K562 (cell line): Measurements from ENCODE around the gene RBM15. TPM values are rescaled to one million over a fixed set of nuclear protein-coding genes. Genes with fewer than 3 reads are reported as not detected.
A peak's percentile ranks its signal among the peaks of the same experiment; 100 is the strongest.

ENCODE experiments used
- BRF1 ChIP-seq: IDR thresholded peaks from 3 replicates; pipeline ENCODE4 v1.6.1; 2011; ENCODE audit warnings: borderline replicate concordance, mild to moderate bottlenecking; ENCODE audit not compliant: insufficient read length; ENCODE audit errors: extremely low read depth
- C11orf30 ChIP-seq: fragments of 450-650 bp; IDR thresholded peaks from 2 replicates; pipeline ENCODE4 v1.6.1; 2016; ENCODE audit warnings: low read depth, mild to moderate bottlenecking
- EGR1 ChIP-seq: fragments of 450-650 bp; conservative IDR thresholded peaks from 2 replicates; pipeline ENCODE4 v1.6.1; 2017; ENCODE audit warnings: mild to moderate bottlenecking
- FOSL1 ChIP-seq: fragments of 200-800 bp; sonication (Bioruptor generic); conservative IDR thresholded peaks from 2 replicates; pipeline ENCODE4 v1.6.1; 2016; ENCODE audit warnings: missing genetic modification characterization, missing compliant biosample characterization
- HIVEP1 ChIP-seq: fragments of 250-450 bp; sonication (Bioruptor Pico); IDR thresholded peaks from 2 replicates; pipeline ENCODE4 v1.4.0; 2020; ENCODE audit warnings: mild to moderate bottlenecking
- HNRNPUL1 ChIP-seq: fragments of 200-400 bp; formaldehyde crosslinking; IDR thresholded peaks from 2 replicates; pipeline ENCODE4 v1.6.1; 2017; ENCODE audit warnings: low read length
- KAT7 ChIP-seq: sonication (generic); formaldehyde crosslinking; IDR thresholded peaks from 2 replicates; pipeline ENCODE4 v1.8.0; 2022; ENCODE audit warnings: missing genetic modification reagents, mild to moderate bottlenecking, borderline replicate concordance
- NR1H2 ChIP-seq: sonication (generic); formaldehyde crosslinking; IDR thresholded peaks from 2 replicates; pipeline ENCODE4 v1.4.0; 2020; ENCODE audit warnings: mild to moderate bottlenecking, missing genetic modification reagents
- POLR2G ChIP-seq: fragments of 200-400 bp; formaldehyde crosslinking; IDR thresholded peaks from 2 replicates; pipeline ENCODE4 v1.6.1; 2017; ENCODE audit warnings: low read depth, mild to moderate bottlenecking, antibody characterized with exemption, low read length, moderate library complexity
- RBM25 ChIP-seq: fragments of 200-400 bp; formaldehyde crosslinking; IDR thresholded peaks from 2 replicates; pipeline ENCODE4 v1.6.1; 2018; ENCODE audit warnings: low read length, low read depth, moderate library complexity; ENCODE audit not compliant: severe bottlenecking
- RCOR1 ChIP-seq, 2 experiments: IDR thresholded peaks; 2 replicates each; pipeline ENCODE4 v1.6.1; 2012; ENCODE audit warnings: low read depth in 2 of 2, low read length in 2 of 2, borderline replicate concordance in 1 of 2, improper control_type of control experiment in 1 of 2
- REST ChIP-seq, 2 experiments: fragments of 450-650 bp; formaldehyde crosslinking in 1 of 2; IDR thresholded peaks; 2 replicates each; pipeline versions ENCODE4 v1.4.0 to v1.6.1; 2014 to 2020; ENCODE audit warnings: mild to moderate bottlenecking in 2 of 2, borderline replicate concordance in 1 of 2, low read depth in 1 of 2
- TAF9B ChIP-seq: fragments of 450-650 bp; IDR thresholded peaks from 2 replicates; pipeline ENCODE4 v1.6.1; 2018; ENCODE audit warnings: mild to moderate bottlenecking; ENCODE audit not compliant: partially characterized antibody
- XRCC5 ChIP-seq: fragments of 200-400 bp; formaldehyde crosslinking; IDR thresholded peaks from 2 replicates; pipeline ENCODE4 v1.6.1; 2017; ENCODE audit warnings: low read depth, mild to moderate bottlenecking, low read length
- ZBTB8A ChIP-seq: fragments of 450-650 bp; IDR thresholded peaks from 2 replicates; pipeline ENCODE4 v1.6.1; 2018; ENCODE audit warnings: mild to moderate bottlenecking, moderate library complexity; ENCODE audit not compliant: partially characterized antibody
- ZNF408 ChIP-seq: fragments of 250-450 bp; sonication (Bioruptor Pico); IDR thresholded peaks from 2 replicates; pipeline ENCODE4 v1.4.0; 2020; ENCODE audit warnings: low read depth, mild to moderate bottlenecking, moderate library complexity
- polyA plus RNA-seq, 8 experiments: library from polyadenylated mRNA; depleted of rRNA in 4 of 8; stranded (reverse) in 5 of 8; unstranded in 3 of 8; fragments of >200 nt; fragmentation: Nextera tagmentation in 2 of 8; fragmentation: Illumina TruSeq in 1 of 8; extraction: Ambion mirVana in 2 of 8; extraction: Trizol in 1 of 8; gene quantifications; 2 replicates each; pipeline versions ENCODE4 v1.2.1 to v1.2.3, GENCODE V29; 2011 to 2014; ENCODE audit warnings: inconsistent platforms in 1 of 8, missing spikeins in 1 of 8
- total RNA-seq, 7 experiments: library from RNA; depleted of rRNA in 6 of 7; stranded (reverse); fragments of >200 nt in 6 of 7; fragmentation: Illumina TruSeq in 2 of 7; extraction: Trizol in 2 of 7; gene quantifications; 2 replicates each; pipeline versions ENCODE4 v1.2.1 to v1.2.3, GENCODE V29; 2011 to 2021; ENCODE audit warnings: low replicate concordance in 1 of 7
- TF ChIP-seq, protein P1 (sequence below): sonication (generic); formaldehyde crosslinking; IDR thresholded peaks from 2 replicates; pipeline ENCODE4 v1.8.0; 2022; ENCODE audit warnings: missing genetic modification reagents, mild to moderate bottlenecking, moderate library complexity, borderline replicate concordance
- TF ChIP-seq, protein P2 (sequence below), 2 experiments: fragments of 450-650 bp; conservative IDR thresholded peaks; 2 replicates each; pipeline ENCODE4 v1.6.1; 2017; ENCODE audit warnings: mild to moderate bottlenecking in 2 of 2, moderate library complexity in 2 of 2

RBM15 gene
- total and polyA plus RNA-seq, 9 of the 15 experiments (the other 6 are each of a cell fraction or from before 2014, with no cell fraction given), result 2.4 to 63.4 (median 28.2) TPM

DNA sequence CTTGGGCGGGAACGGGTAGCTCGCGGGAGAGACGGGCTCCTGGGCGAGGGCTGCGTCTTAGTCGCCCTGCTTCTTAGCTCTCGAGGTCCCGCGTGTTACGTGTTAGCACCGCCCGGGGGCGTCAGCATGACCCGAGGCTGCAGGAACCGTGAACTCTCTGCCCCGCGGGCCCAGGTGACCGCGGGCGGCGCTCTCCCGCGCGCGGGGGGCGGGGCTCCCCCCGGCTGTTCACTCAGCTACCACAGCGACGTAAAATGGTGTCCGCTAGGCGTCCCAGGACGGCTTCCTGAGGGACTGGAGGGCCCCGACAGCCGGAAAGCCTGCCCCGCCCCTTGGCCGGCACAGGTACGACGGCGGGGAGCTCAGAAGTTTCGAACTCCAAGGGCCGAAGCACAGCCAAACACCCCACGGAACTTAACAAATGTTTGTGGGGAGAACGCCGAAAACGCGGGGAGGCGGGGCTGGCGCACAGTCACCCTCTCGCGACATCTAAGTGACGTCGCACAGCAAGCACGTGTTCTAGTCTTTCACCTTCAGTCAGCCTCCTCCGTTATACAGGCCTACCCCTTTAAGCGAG is 780 bp upstream of the RBM15 start (continued):
- TF ChIP-seq ZNF408 (CRISPR knock-in tag), result no peak
- 0 out of 4 replicates have a peak, but pooled peaks of 1 of the 2 experiments have one; percentile 33 for TF ChIP-seq RCOR1 (IDR thresholded peaks at IDR 0.05; ENCODE audit: borderline replicate concordance in 1 of 2, low read depth in 2 of 2, low read length in 2 of 2)
- peak; percentile 61 for TF ChIP-seq XRCC5
- TF ChIP-seq ZBTB8A, result no peak
- no peak for TF ChIP-seq HNRNPUL1
- TF ChIP-seq RBM25, result no peak
- no peak for TF ChIP-seq BRF1
- peak; percentile 97 for TF ChIP-seq POLR2G
- TF ChIP-seq, protein P1, sequence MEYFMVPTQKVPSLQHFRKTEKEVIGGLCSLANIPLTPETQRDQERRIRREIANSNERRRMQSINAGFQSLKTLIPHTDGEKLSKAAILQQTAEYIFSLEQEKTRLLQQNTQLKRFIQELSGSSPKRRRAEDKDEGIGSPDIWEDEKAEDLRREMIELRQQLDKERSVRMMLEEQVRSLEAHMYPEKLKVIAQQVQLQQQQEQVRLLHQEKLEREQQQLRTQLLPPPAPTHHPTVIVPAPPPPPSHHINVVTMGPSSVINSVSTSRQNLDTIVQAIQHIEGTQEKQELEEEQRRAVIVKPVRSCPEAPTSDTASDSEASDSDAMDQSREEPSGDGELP (CRISPR knock-in tag), result peak; percentile 98
- TF ChIP-seq C11orf30, result peak; percentile 83
- TF ChIP-seq, protein P2, sequence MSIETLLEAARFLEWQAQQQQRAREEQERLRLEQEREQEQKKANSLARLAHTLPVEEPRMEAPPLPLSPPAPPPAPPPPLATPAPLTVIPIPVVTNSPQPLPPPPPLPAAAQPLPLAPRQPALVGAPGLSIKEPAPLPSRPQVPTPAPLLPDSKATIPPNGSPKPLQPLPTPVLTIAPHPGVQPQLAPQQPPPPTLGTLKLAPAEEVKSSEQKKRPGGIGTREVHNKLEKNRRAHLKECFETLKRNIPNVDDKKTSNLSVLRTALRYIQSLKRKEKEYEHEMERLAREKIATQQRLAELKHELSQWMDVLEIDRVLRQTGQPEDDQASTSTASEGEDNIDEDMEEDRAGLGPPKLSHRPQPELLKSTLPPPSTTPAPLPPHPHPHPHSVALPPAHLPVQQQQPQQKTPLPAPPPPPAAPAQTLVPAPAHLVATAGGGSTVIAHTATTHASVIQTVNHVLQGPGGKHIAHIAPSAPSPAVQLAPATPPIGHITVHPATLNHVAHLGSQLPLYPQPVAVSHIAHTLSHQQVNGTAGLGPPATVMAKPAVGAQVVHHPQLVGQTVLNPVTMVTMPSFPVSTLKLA (conservative IDR thresholded peaks at IDR 0.05), result peak; percentile 97 to 98
- TF ChIP-seq TAF9B, result peak; percentile 83
- TF ChIP-seq REST (IDR thresholded peaks at IDR 0.05; ENCODE audit: borderline replicate concordance), result peak; percentile 60
- peak; percentile 69 for TF ChIP-seq REST (CRISPR knock-in tag; IDR thresholded peaks at IDR 0.05; ENCODE audit: low read depth)
- TF ChIP-seq NR1H2 (CRISPR knock-in tag), result no peak
- peak; percentile 81 for TF ChIP-seq EGR1
- TF ChIP-seq HIVEP1 (CRISPR knock-in tag), result no peak
- peak; percentile 84 for TF ChIP-seq FOSL1 (tag)
- peak; percentile 85 for TF ChIP-seq KAT7
